Fibroblast of mammary gland (primary cell): Measurements from ENCODE around the gene TMEM116.
"Not testable (repeated sequence)": the region's sequence is repeated elsewhere in the genome, so short reads cannot be mapped to it uniquely, and the experiment has no call there.

Experiments
- DNase-seq: peaks from one replicate; pipeline ENCODE4 v3.0.0-alpha.2; 2010; ENCODE audit warnings: low read depth
- H3K4me3 ChIP-seq: 2 replicates; pipeline ENCODE4 v1.5.1; 2011; ENCODE audit warnings: low read depth, mild to moderate bottlenecking, low read length, moderate library complexity; ENCODE audit not compliant: control insufficient read depth
- CTCF ChIP-seq: conservative IDR thresholded peaks from 2 replicates; pipeline ENCODE4 v1.5.1; 2011; ENCODE audit warnings: low read depth, low read length, inconsistent platforms; ENCODE audit not compliant: control insufficient read depth, insufficient read depth

TMEM116 gene

GRCh38 chr12:112018571-112019237 lies 5.7 kb upstream of the TMEM116 start:
- TF ChIP-seq CTCF: no peak
- peak; percentile 85 for DNase-seq
- H3K4me3 ChIP-seq: no peak overlapping the region

- no peak for DNase-seq
- TF ChIP-seq CTCF: no peak
- no peak overlapping the region for H3K4me3 ChIP-seq
These were observed 4.1 kb upstream of the TMEM116 start for GRCh38 chr12:112017041-112017440.

- H3K4me3 ChIP-seq: no peak overlapping the region
- TF ChIP-seq CTCF: no peak
- DNase-seq: no peak
These were observed 3.0 kb upstream of the TMEM116 start for GRCh38 chr12:112015938-112016337.

GRCh38 chr12:112013601-112014402 lies 837 bp upstream of the TMEM116 start:
- DNase-seq: peak; percentile 74
- H3K4me3 ChIP-seq: peak overlapping the region; percentile 88
- no peak for TF ChIP-seq CTCF

- DNase-seq: no peak
- peak overlapping the region; percentile 85 for H3K4me3 ChIP-seq
- no peak for TF ChIP-seq CTCF
These were observed 1.3 kb downstream of the TMEM116 start for GRCh38 chr12:112011685-112012084.

- no peak overlapping the region for H3K4me3 ChIP-seq
- DNase-seq: no peak
- TF ChIP-seq CTCF: no peak
These were observed 2.3 kb downstream of the TMEM116 start for GRCh38 chr12:112010415-112011344.

- not testable (repeated sequence) for DNase-seq, H3K4me3 ChIP-seq
These were observed 3.4 kb downstream of the TMEM116 start for GRCh38 chr12:112009596-112009995.
